ENCODE measurements around the gene KANK2. TPM values are rescaled to one million over a fixed set of nuclear protein-coding genes. Genes with fewer than 3 reads are reported as not detected.

KANK2 gene
- total and polyA plus RNA-seq, 2 of the 13 experiments (the other 11 are each of a cell fraction or from before 2014, with no cell fraction given) = 5.7 to 12.9 TPM

DNA sequence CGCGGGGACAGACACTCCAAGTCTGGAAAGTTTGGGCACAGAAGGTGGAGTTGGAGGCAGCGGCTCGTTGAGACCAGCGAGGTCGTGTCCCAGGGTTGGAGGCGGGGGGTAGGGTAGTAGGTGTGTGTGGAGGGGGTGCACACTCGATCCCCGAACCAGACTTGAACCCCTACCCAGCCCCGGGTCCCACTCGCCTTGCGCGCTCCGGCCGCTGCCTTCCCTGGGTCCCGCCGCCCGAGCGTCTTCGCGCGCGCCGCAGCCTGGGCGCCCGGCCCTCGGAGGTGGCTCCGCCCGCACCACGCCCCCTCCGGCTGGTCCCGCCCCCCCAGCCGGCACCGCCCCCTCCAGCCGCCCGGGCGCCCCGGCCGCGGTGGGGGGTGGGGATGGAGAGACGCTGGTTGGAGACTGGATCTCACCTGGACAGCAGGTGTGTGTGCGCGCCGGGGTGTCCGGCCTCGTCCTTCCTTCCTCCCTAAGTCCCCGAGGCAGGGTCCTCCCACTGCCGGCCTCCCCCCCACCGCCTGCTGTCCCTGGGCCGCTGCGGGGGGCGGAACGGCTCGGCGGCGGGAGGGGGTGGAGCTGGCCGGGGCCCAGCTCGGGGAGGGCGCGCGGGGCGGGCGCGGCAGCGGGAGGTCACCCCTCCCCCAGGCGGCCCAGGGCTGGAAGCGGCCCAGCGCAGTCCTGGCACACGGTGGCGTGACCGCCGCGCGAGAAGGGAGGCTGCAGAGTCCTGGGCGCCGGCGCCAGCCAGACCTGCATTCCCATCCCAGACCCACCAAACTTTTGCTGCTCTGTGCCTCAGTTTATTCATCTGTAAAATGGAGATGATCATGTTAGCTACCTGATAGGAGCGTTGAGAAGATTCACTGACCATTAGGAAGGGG lies at the start of gene KANK2 (continued):
- no peak for TF ChIP-seq YEATS2 (CRISPR knock-in tag; IDR thresholded peaks at IDR 0.05; ENCODE audit: borderline replicate concordance)
- TF ChIP-seq ZEB1 (IDR thresholded peaks at IDR 0.05; ENCODE audit: insufficient replicate concordance, low read depth) = peak; percentile 96
- 0 out of 2 replicates have a peak, but pooled peaks have one; percentile 40 for TF ChIP-seq KAT8 (CRISPR knock-in tag; IDR thresholded peaks at IDR 0.05)
- peak; percentile 88 for TF ChIP-seq SP4 (CRISPR knock-in tag; IDR thresholded peaks at IDR 0.05)
- no peak for TF ChIP-seq NR2F6 (IDR thresholded peaks at IDR 0.05)
- TF ChIP-seq NR2F6 (CRISPR knock-in tag; IDR thresholded peaks at IDR 0.05) = peak; percentile 73
- 0 out of 2 replicates have a peak, but pooled peaks have one; percentile 55 for TF ChIP-seq HOXA5 (CRISPR knock-in tag; IDR thresholded peaks at IDR 0.05)
- TF ChIP-seq POLR2AphosphoS5 (IDR thresholded peaks at IDR 0.05; ENCODE audit: low read depth, low read length) = 0 out of 2 replicates have a peak, but pooled peaks have one; percentile 36
- peak; percentile 99 for TF ChIP-seq ZNF329 (CRISPR knock-in tag; IDR thresholded peaks at IDR 0.05; ENCODE audit: low read depth)
- peak; percentile 62; the same call in 1 of the 2 replicates for TF ChIP-seq SAFB2 (CRISPR knock-in tag; IDR thresholded peaks at IDR 0.05; ENCODE audit: borderline replicate concordance, low read depth)
- TF ChIP-seq CSRNP2 (CRISPR knock-in tag; conservative IDR thresholded peaks at IDR 0.05; ENCODE audit: low read depth) = no peak
- no peak for TF ChIP-seq CCAR2 (optimal IDR thresholded peaks at IDR 0.05; ENCODE audit: low read depth, low read length)
- no peak for TF ChIP-seq ZNF33A (CRISPR knock-in tag; IDR thresholded peaks at IDR 0.05; ENCODE audit: borderline replicate concordance)
- no peak for TF ChIP-seq SP1 (IDR thresholded peaks at IDR 0.05)
- TF ChIP-seq SP1 (CRISPR knock-in tag; IDR thresholded peaks at IDR 0.05) = peak; percentile 58; the same call in 1 of the 2 replicates
- TF ChIP-seq CHD2 (IDR thresholded peaks at IDR 0.05; ENCODE audit: low read depth, low read length) = peak; percentile 42
- TF ChIP-seq ZBTB39 (CRISPR knock-in tag; IDR thresholded peaks at IDR 0.05) = 0 out of 2 replicates have a peak, but pooled peaks have one; percentile 31
- peak; percentile 81 for TF ChIP-seq CCDC6 (CRISPR knock-in tag; IDR thresholded peaks at IDR 0.05)
- TF ChIP-seq, protein P1, sequence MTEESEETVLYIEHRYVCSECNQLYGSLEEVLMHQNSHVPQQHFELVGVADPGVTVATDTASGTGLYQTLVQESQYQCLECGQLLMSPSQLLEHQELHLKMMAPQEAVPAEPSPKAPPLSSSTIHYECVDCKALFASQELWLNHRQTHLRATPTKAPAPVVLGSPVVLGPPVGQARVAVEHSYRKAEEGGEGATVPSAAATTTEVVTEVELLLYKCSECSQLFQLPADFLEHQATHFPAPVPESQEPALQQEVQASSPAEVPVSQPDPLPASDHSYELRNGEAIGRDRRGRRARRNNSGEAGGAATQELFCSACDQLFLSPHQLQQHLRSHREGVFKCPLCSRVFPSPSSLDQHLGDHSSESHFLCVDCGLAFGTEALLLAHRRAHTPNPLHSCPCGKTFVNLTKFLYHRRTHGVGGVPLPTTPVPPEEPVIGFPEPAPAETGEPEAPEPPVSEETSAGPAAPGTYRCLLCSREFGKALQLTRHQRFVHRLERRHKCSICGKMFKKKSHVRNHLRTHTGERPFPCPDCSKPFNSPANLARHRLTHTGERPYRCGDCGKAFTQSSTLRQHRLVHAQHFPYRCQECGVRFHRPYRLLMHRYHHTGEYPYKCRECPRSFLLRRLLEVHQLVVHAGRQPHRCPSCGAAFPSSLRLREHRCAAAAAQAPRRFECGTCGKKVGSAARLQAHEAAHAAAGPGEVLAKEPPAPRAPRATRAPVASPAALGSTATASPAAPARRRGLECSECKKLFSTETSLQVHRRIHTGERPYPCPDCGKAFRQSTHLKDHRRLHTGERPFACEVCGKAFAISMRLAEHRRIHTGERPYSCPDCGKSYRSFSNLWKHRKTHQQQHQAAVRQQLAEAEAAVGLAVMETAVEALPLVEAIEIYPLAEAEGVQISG (CRISPR knock-in tag; IDR thresholded peaks at IDR 0.05) = peak; percentile 69

All from HepG2 (cell line).